B cell (primary cell): ENCODE data around the gene NCAN.

Experiments used
- CTCF ChIP-seq: fragments of 200-600 bp; IDR thresholded peaks from one replicate; pipeline ENCODE4 v1.8.0; 2022; ENCODE audit warnings: antibody characterized with exemption, mild to moderate bottlenecking
- EZH2 ChIP-seq: IDR thresholded peaks from 2 replicates; pipeline ENCODE4 v1.6.1; 2012; ENCODE audit warnings: borderline replicate concordance, low read depth, mild to moderate bottlenecking, moderate library complexity, low read length; ENCODE audit not compliant: insufficient read depth, poor library complexity, severe bottlenecking

- TF ChIP-seq EZH2 = no peak
- TF ChIP-seq CTCF = no peak
These were observed 58.4 kb downstream of the NCAN start for GRCh38 chr19:19269952-19270694.
